A673 (cell line): ENCODE results near the gene HRH2. TPM values are rescaled to one million over a fixed set of nuclear protein-coding genes. Genes with fewer than 3 reads are reported as not detected.
A peak's percentile ranks its signal among the peaks of the same experiment; 100 is the strongest.

Source experiments
- BruUV-seq: library from RNA; stranded (reverse); fragments of 400-500 nt; replicated peaks from 2 replicates; lab custom pipeline; 2021; lab: Mats Ljungman, UMichigan
- CTCF ChIA-PET: fragments of 300-600 bp; sonication (Branson Sonifier 250); formaldehyde crosslinking; loops from one replicate; lab custom pipeline; 2022; ENCODE audit warnings: antibody characterized with exemption; lab: Charles Lee
- POLR2A ChIA-PET: fragments of 300-600 bp; sonication (Branson Sonifier 250); formaldehyde crosslinking; loops from one replicate; lab custom pipeline; 2022; ENCODE audit warnings: antibody characterized with exemption; ENCODE audit not compliant: low non-redundant PET; lab: Charles Lee
- DNase-seq: peaks from one replicate; pipeline ENCODE4 v3.0.0-alpha.2; 2015; ENCODE audit warnings: low spot score
- H3K27ac ChIP-seq: fragments of 200-600 bp; sonication (generic); 2 replicates; pipeline ENCODE4 v1.5.1; 2016; ENCODE audit warnings: mixed run types, low read depth, mild to moderate bottlenecking, mixed read lengths, antibody characterized with exemption, low read length; ENCODE audit not compliant: poor library complexity, severe bottlenecking
- H3K27me3 ChIP-seq: fragments of 200-600 bp; sonication (generic); replicated peaks from 2 replicates; pipeline ENCODE4 v1.6.1; 2017; ENCODE audit warnings: mixed run types, low read depth, mild to moderate bottlenecking, mixed read lengths, antibody characterized with exemption, low read length; ENCODE audit not compliant: insufficient read depth, poor library complexity
- H3K36me3 ChIP-seq: fragments of 200-600 bp; sonication (generic); 2 replicates; pipeline ENCODE4 v1.6.1; 2016; ENCODE audit warnings: mixed run types, mild to moderate bottlenecking, mixed read lengths, antibody characterized with exemption, low read length; ENCODE audit not compliant: insufficient read depth, poor library complexity, severe bottlenecking
- H3K4me1 ChIP-seq: fragments of 200-600 bp; sonication (generic); 2 replicates; pipeline ENCODE4 v1.6.1; 2017; ENCODE audit warnings: mixed run types, mild to moderate bottlenecking, mixed read lengths, antibody characterized with exemption, low read length; ENCODE audit not compliant: insufficient read depth, poor library complexity, severe bottlenecking
- H3K4me3 ChIP-seq: fragments of 200-600 bp; sonication (generic); 2 replicates; pipeline ENCODE4 v1.5.1; 2016; ENCODE audit warnings: low read depth, mixed run types, mild to moderate bottlenecking, mixed read lengths, low read length; ENCODE audit not compliant: poor library complexity, severe bottlenecking
- H3K9me3 ChIP-seq: fragments of 200-600 bp; sonication (generic); 2 replicates; pipeline ENCODE4 v1.6.1; 2016; ENCODE audit warnings: mixed run types, low read depth, mild to moderate bottlenecking, mixed read lengths, antibody characterized with exemption, low read length; ENCODE audit not compliant: poor library complexity, severe bottlenecking
- EZH2 ChIP-seq: fragments of 200-600 bp; sonication (generic); IDR thresholded peaks from 2 replicates; pipeline ENCODE4 v1.6.1; 2017; ENCODE audit warnings: borderline replicate concordance, low read depth, mild to moderate bottlenecking, mixed read lengths, antibody characterized with exemption, low read length; ENCODE audit not compliant: poor library complexity, severe bottlenecking
- intact Hi-C: fragments of 100-400 bp; cut with micrococcal nuclease; formaldehyde crosslinking; loops from one replicate; pipeline ENCODE4 v1.10.0; 2022; ENCODE audit not compliant: unreplicated experiment
- total RNA-seq: library from RNA; stranded (reverse); gene quantifications from 2 replicates; pipeline ENCODE4 v1.2.3, GENCODE V29; 2021
- TF ChIP-seq, protein P1 (sequence below): fragments of 300-800, 200-600 bp; sonication (generic); conservative IDR thresholded peaks from 2 replicates; pipeline ENCODE4 v1.5.1; 2017; ENCODE audit warnings: low read depth, mild to moderate bottlenecking, antibody characterized with exemption, low read length, moderate library complexity, mixed read lengths

HRH2 gene
- total RNA-seq, 1 experiment from 2014 or later = not detected

DNA sequence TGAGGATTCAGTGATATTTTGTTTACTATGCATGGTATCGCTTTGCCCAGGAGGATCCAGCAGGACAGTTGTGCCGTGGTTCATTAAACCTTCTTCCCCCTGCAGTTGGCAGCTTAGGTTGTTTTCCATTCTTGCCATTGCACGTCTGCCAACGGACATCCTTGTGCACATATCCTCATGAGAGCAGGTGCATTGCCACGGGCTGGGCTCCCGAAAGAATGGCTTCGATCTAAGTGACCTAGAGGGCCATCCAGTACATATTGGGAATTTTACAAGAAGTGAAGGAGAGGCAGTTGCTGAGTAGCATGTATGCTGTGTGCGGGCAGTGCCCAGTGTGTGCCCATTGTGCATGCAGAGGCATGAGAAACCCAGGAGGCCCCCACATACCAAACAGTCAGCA, 22.1 kb downstream of the HRH2 start:
- DNase-seq = no peak
- no peak overlapping the region for H3K27ac ChIP-seq
- peaks cover 70% of the 10 kb centered on the region for H3K27me3 ChIP-seq
- no peak for TF ChIP-seq EZH2
- TF ChIP-seq, protein P1, sequence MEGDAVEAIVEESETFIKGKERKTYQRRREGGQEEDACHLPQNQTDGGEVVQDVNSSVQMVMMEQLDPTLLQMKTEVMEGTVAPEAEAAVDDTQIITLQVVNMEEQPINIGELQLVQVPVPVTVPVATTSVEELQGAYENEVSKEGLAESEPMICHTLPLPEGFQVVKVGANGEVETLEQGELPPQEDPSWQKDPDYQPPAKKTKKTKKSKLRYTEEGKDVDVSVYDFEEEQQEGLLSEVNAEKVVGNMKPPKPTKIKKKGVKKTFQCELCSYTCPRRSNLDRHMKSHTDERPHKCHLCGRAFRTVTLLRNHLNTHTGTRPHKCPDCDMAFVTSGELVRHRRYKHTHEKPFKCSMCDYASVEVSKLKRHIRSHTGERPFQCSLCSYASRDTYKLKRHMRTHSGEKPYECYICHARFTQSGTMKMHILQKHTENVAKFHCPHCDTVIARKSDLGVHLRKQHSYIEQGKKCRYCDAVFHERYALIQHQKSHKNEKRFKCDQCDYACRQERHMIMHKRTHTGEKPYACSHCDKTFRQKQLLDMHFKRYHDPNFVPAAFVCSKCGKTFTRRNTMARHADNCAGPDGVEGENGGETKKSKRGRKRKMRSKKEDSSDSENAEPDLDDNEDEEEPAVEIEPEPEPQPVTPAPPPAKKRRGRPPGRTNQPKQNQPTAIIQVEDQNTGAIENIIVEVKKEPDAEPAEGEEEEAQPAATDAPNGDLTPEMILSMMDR = no peak
- intact Hi-C loops = no loop called here
- CTCF ChIA-PET = no interaction called here
- POLR2A ChIA-PET = no interaction called here
- no peak overlapping the region for H3K4me3 ChIP-seq
- no peaks in the 10 kb centered on the region for H3K36me3 ChIP-seq
- no TSS peak for BruUV-seq
- H3K9me3 ChIP-seq = no peaks in the 10 kb centered on the region
- H3K4me1 ChIP-seq = no peaks in the 10 kb centered on the region

DNA sequence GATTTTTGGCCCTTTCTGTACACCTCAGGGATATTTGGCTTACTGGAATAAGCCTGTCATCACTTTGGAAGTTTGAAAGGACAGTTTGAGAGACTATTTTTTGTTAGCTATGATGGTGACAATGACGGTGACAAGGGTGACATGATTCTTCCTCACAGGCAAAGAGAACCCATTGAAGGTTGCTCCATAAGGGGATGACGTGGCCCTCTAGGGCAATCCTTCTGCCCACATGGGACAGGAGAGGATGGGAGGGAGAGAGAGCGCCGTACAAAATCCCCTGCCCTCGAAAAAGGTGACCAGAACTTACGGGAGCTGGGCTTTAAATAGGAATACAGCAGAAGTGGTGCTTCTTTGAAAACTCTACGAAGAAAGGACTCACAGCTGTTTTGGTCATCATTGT, 22.6 kb downstream of the HRH2 start:
- ChIA-PET POLR2A (no interaction called here), CTCF (no interaction called here)
- TF ChIP-seq, protein P1 = no peak
- TF ChIP-seq EZH2 = no peak
- DNase-seq = no peak
- Histone ChIP-seq H3K27me3 (peaks cover 68% of the 10 kb centered on the region), H3K27ac (no peak overlapping the region), H3K4me3 (no peak overlapping the region), H3K36me3 (no peaks in the 10 kb centered on the region), H3K9me3 (no peaks in the 10 kb centered on the region), H3K4me1 (no peaks in the 10 kb centered on the region)
- intact Hi-C loops = no loop called here
- no TSS peak for BruUV-seq

DNA sequence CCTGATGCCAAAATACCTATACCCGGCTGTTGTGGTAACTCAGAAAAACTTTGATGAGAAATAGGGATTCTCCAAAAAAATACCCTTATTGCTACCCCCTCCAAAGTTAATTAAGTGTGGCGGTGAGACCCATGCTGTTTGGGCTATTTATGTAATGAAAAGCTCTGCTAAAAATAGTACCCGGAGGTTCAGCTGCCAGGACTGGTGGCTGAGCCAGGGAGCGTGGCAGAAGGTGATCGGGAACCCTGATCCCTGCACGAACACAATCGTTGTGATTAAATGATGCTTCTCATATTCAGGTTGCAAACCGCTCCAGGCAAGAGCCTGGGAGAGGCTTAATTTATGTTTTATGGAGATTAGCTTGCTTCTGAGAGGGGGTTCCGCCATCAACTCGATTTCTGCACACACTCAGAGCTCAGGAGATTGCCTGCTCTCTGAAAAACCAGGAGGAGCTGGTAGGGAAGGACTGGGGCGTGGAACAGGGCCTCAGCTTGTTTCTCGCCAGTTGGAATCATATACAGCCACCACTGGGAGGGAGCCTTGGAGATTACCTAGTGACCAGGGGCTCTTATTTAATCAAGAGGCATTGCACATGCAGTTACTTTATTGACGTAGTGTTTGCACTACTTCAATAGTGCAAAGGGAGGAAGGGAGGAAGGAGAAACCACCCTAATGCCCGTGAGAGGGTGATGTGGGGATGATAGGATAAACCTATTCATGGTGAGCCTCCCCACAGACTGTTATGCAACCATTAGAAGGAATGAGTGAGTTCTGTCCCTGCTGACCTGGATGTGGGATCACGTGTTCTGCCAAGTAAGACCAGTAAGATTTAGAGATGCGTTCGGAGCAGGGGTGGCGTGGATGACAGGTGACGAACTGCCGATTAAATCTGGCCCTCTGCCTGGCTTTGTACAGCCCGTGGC, 23.4 kb downstream of the HRH2 start:
- H3K27me3 ChIP-seq = peaks cover 68% of the 10 kb centered on the region
- ChIA-PET POLR2A (no interaction called here), CTCF (no interaction called here)
- H3K9me3 ChIP-seq = no peaks in the 10 kb centered on the region
- intact Hi-C loops = no loop called here
- DNase-seq = no peak
- no peak overlapping the region for H3K27ac ChIP-seq
- no peaks in the 10 kb centered on the region for H3K4me1 ChIP-seq
- H3K4me3 ChIP-seq = no peak overlapping the region
- TF ChIP-seq, protein P1 = no peak
- TF ChIP-seq EZH2 = peak; percentile 37
- no peaks in the 10 kb centered on the region for H3K36me3 ChIP-seq
- BruUV-seq = no TSS peak
